ENCODE measurements around the gene ROPN1.

DNA sequence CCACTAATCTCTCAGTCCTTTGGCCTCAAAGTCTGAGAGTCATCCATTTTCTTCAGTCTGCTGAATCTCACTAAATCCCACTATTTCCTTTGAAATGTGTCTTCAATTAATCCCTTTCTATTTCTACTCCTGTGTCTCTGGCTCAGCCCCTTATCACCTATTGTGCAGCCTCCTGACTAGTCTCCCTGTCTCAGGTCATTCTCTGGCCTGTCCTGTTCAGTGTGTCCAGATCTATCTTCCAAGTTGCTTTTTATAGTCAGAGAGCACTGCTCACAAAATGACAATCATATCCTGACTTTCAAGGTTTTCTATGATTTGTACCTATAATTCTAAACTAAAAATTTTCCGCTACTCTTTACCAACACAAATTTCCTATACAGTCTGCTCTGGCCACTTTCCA is 7.6 kb downstream of the ROPN1 start:
- TF ChIP-seq SP1 (IDR thresholded peaks at IDR 0.05) (no peak), FOXM1 (IDR thresholded peaks at IDR 0.05; ENCODE audit: borderline replicate concordance) (no peak), BHLHE40 (IDR thresholded peaks at IDR 0.05; ENCODE audit: borderline replicate concordance) (no peak), FOXK2 (IDR thresholded peaks at IDR 0.05) (no peak), ZNF384 (IDR thresholded peaks at IDR 0.05) (no peak), NFRKB (IDR thresholded peaks at IDR 0.05) (no peak), FOXA1 (IDR thresholded peaks at IDR 0.05) (no peak), CTBP1 (IDR thresholded peaks at IDR 0.05; ENCODE audit: borderline replicate concordance) (no peak), LEF1 (IDR thresholded peaks at IDR 0.05; ENCODE audit: borderline replicate concordance) (no peak)

Data from HEK293T (cell line).